HepG2 (cell line): ENCODE results near the gene ATP11A. TPM values are rescaled to one million over a fixed set of nuclear protein-coding genes. Genes with fewer than 3 reads are reported as not detected.

Experiments used
- ATAC-seq: fragments of 200-7000 bp; cut with Tn5 transposase; 3 replicates; pipeline ENCODE4 v1.9.1; 2020; ENCODE audit warnings: mild to moderate bottlenecking, moderate library complexity
- BruUV-seq: library from RNA; stranded (reverse); fragments of 400-500 nt; replicated peaks from 2 replicates; lab custom pipeline; 2021; lab: Mats Ljungman, UMichigan
- CTCF ChIA-PET: fragments of 300-600 bp; formaldehyde crosslinking; extraction: SDS; loops from one replicate; lab custom pipeline; 2021; ENCODE audit warnings: low total read pairs, inconsistent platforms, low intra/inter-chr PET ratio; lab: Yijun Ruan, JAX
- POLR2A ChIA-PET: fragments of 350-600 bp; sonication (Branson Sonifier 250); formaldehyde crosslinking; loops from one replicate; lab custom pipeline; 2020; ENCODE audit warnings: antibody characterized with exemption, inconsistent platforms; lab: Yijun Ruan, JAX
- DNase-seq: peaks from one replicate; pipeline ENCODE4 v3.0.0-alpha.2; 2015; ENCODE audit warnings: low spot score
- FAIRE-seq: peaks from 3 replicates; lab custom pipeline; 2011; peaks lifted over from hg19 to GRCh38; lab: Jason Lieb, UNC
- H2AFZ ChIP-seq: one replicate; pipeline ENCODE4 v1.6.1; 2011; ENCODE audit warnings: low read length, inconsistent platforms
- H3K27ac ChIP-seq: fragments of 300-600 bp; 3 replicates; pipeline ENCODE4 v1.8.0; 2011; ENCODE audit warnings: mixed run types, mild to moderate bottlenecking, mixed read lengths, low read length, inconsistent platforms; ENCODE audit not compliant: insufficient read depth; ENCODE audit errors: extremely low read length
- H3K27me3 ChIP-seq, 2 experiments: fragments of 200-600 bp in 1 of 2; 2 replicates in 1 of 2; 3 replicates in 1 of 2; pipeline versions ENCODE4 v1.6.0 to v1.8.0; 2011; ENCODE audit warnings: low read length in 2 of 2, mild to moderate bottlenecking in 2 of 2, moderate library complexity in 2 of 2, inconsistent platforms in 1 of 2; ENCODE audit not compliant: insufficient read depth in 2 of 2, control insufficient read depth in 1 of 2
- H3K36me3 ChIP-seq, 2 experiments: fragments of 200-600 bp in 1 of 2; replicated peaks in 1 of 2; 2 replicates in 1 of 2; 3 replicates in 1 of 2; pipeline versions ENCODE4 v1.5.1 to v1.8.0; 2011; ENCODE audit warnings: low read length in 2 of 2, inconsistent platforms in 1 of 2; ENCODE audit not compliant: insufficient read depth in 2 of 2, control insufficient read depth in 1 of 2
- H3K4me1 ChIP-seq: 2 replicates; pipeline ENCODE4 v1.5.1; 2012; ENCODE audit warnings: low read length, inconsistent platforms; ENCODE audit not compliant: insufficient read depth
- H3K4me2 ChIP-seq: 2 replicates; pipeline ENCODE4 v1.6.0; 2011; ENCODE audit warnings: low read depth, low read length, inconsistent platforms
- H3K4me3 ChIP-seq, 3 experiments: fragments of 200-600 bp in 1 of 3; sonication (generic), shearing (Covaris generic) in 1 of 3; replicated peaks in 1 of 3; 2 replicates each; pipeline ENCODE4 v1.5.1; 2011 to 2016; ENCODE audit warnings: low read length in 3 of 3, inconsistent platforms in 2 of 3, low read depth in 2 of 3, mild to moderate bottlenecking in 2 of 3, control low read depth in 1 of 3, mixed read lengths in 1 of 3; ENCODE audit not compliant: insufficient read depth in 1 of 3
- H3K79me2 ChIP-seq: one replicate; pipeline ENCODE4 v1.6.1; 2011; ENCODE audit warnings: low read length, inconsistent platforms; ENCODE audit not compliant: insufficient read depth
- H3K9ac ChIP-seq: 2 replicates; pipeline ENCODE4 v1.6.0; 2011; ENCODE audit warnings: mild to moderate bottlenecking, low read depth, low read length, inconsistent platforms; ENCODE audit not compliant: insufficient read depth
- H3K9me3 ChIP-seq: 2 replicates; pipeline ENCODE4 v1.5.1; 2012; ENCODE audit warnings: mild to moderate bottlenecking, low read length
- H4K20me1 ChIP-seq: 2 replicates; pipeline ENCODE4 v1.6.0; 2011; ENCODE audit warnings: inconsistent platforms, mild to moderate bottlenecking, low read length, moderate library complexity; ENCODE audit not compliant: insufficient read depth
- THAP11 ChIP-seq: IDR thresholded peaks from 2 replicates; pipeline ENCODE4 v1.6.1; 2016; ENCODE audit warnings: missing biosample characterization, missing genetic modification reagents
- ZMYM3 ChIP-seq: sonication (generic); formaldehyde crosslinking; IDR thresholded peaks from 2 replicates; pipeline ENCODE4 v1.5.1; 2020; ENCODE audit warnings: mild to moderate bottlenecking, missing genetic modification reagents
- WGBS: methylation state at CpG from one replicate; pipeline ENCODE4 v1.1.6; 2017; ENCODE audit warnings: low lambda C conversion rate; 5-methylcytosine and 5-hydroxymethylcytosine counted together
- in situ Hi-C: cut with HindIII; loops from 2 replicates; pipeline ENCODE4 v1.10.0; 2017; ENCODE audit warnings: low pct_unique_long_range_greater_than_20kb; ENCODE audit not compliant: extremely low pct_ligation_motif_present
- intact Hi-C: fragments of 100-400 bp; cut with micrococcal nuclease; formaldehyde crosslinking; loops from one replicate; pipeline ENCODE4 v1.10.0; 2022; ENCODE audit not compliant: unreplicated experiment
- polyA plus RNA-seq, 8 experiments: library from polyadenylated mRNA; depleted of rRNA in 3 of 8; stranded (reverse) in 7 of 8; unstranded in 1 of 8; fragments of >200 nt; fragmentation: Illumina TruSeq in 4 of 8; extraction: Trizol in 4 of 8; gene quantifications; 2 replicates each; pipeline versions ENCODE4 v1.2.1 to v1.2.3, GENCODE V29; 2011 to 2016; ENCODE audit warnings: low read depth in 4 of 8, missing spikeins in 1 of 8, mixed read lengths in 1 of 8; ENCODE audit not compliant: insufficient read depth in 1 of 8
- total RNA-seq, 5 experiments: library from RNA; depleted of rRNA; stranded (reverse); fragments of >200 nt; fragmentation: Illumina TruSeq; extraction: Trizol; gene quantifications; 2 replicates each; pipeline ENCODE4 v1.2.3, GENCODE V29; 2016; ENCODE audit warnings: low read depth in 1 of 5
- TF ChIP-seq, protein P1 (sequence below): sonication (generic); formaldehyde crosslinking; IDR thresholded peaks from 2 replicates; pipeline ENCODE4 v1.4.0; 2020; ENCODE audit warnings: missing genetic modification reagents, borderline replicate concordance

ATP11A gene
- total and polyA plus RNA-seq, 2 of the 13 experiments (the other 11 are each of a cell fraction or from before 2014, with no cell fraction given) = 18.4 to 20.1 TPM

DNA sequence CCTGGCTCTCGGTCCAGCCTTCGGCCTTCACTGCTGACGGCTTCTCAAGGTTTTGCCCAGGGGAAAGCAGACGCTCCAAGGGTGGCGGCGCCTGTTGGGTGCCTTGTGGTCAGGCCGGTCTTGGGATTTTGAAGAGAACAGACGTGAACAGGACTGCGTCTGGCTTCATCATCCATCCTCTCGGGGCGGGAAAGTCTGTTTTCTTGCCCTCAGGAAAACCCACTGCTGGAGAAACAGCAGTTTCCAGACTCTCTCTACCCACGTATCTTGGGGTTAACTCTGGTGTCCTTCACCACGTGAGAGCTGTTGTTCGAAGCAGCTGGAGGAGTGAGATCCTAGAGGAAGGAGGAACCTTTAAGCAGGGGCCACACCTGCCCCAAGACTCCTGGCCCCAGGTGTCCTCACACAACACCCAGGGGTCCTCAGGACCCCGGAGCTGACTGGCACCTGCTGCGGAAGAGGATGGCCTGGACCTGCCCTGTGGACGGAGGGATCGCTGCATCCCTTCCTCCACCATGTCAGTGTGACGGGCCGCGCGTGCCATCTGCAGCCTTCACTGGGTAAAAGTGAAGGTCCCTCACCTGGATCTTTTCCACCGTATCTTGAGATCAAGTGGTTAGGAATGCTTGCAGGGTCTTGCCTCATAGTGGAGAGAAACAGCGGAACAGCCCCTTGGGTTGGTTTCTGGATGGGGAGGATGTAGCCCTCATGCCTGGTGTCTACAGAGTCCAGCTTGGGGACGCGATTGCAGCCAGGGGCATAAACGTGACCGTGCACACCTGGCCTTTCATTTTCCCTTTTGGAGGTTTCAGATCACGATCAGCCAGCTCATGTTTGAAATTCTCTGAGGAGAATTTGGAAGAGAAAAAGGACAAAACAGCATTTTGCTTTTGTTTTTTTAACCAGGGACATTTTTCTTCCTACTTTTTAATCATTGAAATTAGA, 209.7 kb downstream of the ATP11A start:
- no TSS peak for BruUV-seq

More for the DNA sequence above, 209.7 kb downstream of the ATP11A start:
- Histone ChIP-seq H3K79me2 (no peaks in the 10 kb centered on the region), H3K4me3 (no peak overlapping the region), H3K27me3 (no peaks in the 10 kb centered on the region)
- no peak for TF ChIP-seq THAP11 (CRISPR knock-in tag)
- TF ChIP-seq, protein P1, sequence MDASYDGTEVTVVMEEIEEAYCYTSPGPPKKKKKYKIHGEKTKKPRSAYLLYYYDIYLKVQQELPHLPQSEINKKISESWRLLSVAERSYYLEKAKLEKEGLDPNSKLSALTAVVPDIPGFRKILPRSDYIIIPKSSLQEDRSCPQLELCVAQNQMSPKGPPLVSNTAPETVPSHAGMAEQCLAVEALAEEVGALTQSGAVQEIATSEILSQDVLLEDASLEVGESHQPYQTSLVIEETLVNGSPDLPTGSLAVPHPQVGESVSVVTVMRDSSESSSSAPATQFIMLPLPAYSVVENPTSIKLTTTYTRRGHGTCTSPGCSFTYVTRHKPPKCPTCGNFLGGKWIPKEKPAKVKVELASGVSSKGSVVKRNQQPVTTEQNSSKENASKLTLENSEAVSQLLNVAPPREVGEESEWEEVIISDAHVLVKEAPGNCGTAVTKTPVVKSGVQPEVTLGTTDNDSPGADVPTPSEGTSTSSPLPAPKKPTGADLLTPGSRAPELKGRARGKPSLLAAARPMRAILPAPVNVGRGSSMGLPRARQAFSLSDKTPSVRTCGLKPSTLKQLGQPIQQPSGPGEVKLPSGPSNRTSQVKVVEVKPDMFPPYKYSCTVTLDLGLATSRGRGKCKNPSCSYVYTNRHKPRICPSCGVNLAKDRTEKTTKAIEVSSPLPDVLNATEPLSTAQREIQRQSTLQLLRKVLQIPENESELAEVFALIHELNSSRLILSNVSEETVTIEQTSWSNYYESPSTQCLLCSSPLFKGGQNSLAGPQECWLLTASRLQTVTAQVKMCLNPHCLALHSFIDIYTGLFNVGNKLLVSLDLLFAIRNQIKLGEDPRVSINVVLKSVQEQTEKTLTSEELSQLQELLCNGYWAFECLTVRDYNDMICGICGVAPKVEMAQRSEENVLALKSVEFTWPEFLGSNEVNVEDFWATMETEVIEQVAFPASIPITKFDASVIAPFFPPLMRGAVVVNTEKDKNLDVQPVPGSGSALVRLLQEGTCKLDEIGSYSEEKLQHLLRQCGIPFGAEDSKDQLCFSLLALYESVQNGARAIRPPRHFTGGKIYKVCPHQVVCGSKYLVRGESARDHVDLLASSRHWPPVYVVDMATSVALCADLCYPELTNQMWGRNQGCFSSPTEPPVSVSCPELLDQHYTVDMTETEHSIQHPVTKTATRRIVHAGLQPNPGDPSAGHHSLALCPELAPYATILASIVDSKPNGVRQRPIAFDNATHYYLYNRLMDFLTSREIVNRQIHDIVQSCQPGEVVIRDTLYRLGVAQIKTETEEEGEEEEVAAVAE (CRISPR knock-in tag) = no peak
- TF ChIP-seq ZMYM3 = no peak
- TF ChIP-seq, all 625 proteins: peak for 0
- intact Hi-C loops (no loop called here), in situ Hi-C loops (no loop called here)
- Histone ChIP-seq H3K9me3 (no peaks in the 10 kb centered on the region), H3K4me2 (no peak overlapping the region), H4K20me1 (no peaks in the 10 kb centered on the region; the same call in 1 of the 2 replicates), H3K36me3 (peaks cover 5 to 18% of the 10 kb centered on the region in 2 experiments; a peak in 3 of 5 replicates), H3K4me1 (peaks cover 11% of the 10 kb centered on the region), H2AFZ (no peak overlapping the region), H3K27ac (no peak overlapping the region), H3K9ac (no peak overlapping the region)
- DNase-seq (no peak), FAIRE-seq (no peak), ATAC-seq (no peak)
- 95% methylated on average over 19 of the region's 29 CpGs for WGBS
- CTCF ChIA-PET = no interaction called here
- POLR2A ChIA-PET = no interaction called here
